Measurements from ENCODE around the gene COPG2.

Gene COPG2

DNA sequence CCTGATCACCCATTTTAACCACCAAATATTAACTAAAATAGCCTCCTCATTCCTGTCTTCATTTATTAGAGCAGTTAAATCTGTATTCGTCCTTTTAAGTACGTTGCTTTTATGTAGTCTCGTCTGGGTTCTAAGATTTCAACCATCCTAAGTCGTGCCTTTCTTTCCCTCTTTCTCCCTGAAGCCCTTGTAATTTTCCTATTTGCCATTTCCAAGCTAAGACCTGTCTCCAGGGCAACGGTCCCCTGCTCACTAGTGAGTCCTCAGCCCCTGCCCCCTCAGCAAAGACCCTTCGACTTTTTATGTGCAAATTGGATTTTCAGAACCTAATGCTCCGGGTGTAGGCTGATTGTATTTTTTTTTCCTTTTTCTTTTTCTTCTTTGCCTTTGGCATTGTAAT lies 192.8 kb downstream of the COPG2 start:
- no peak for DNase-seq (ENCODE audit: low read depth in 2 of 2)

GRCh38 chr7:130473876-130474275 lies 194.7 kb downstream of the COPG2 start:
- no peak for DNase-seq (ENCODE audit: low read depth in 2 of 2)

- DNase-seq (ENCODE audit: low read depth in 2 of 2), result no peak
These were observed 195.3 kb downstream of the COPG2 start for GRCh38 chr7:130473289-130473688.

DNA sequence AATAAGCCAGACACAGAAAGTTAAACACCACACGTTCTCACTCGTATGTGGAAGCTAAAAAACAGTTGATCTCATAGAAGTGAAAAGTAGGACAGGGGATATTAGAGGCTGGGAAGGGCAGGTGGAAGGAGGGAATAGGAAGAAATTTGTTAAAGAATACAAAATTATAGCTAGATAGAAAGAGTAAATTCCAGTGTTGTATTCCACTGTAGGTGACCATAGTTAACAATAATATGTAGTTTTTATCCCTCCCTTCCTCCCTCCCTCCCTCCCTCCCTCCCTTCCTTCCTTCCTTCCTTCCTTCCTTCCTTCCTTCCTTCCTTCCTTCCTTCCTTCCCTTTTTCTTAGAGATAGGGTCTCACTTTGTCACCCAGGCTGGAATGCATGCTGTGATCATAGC lies 196.6 kb downstream of the COPG2 start:
- no peak for DNase-seq (ENCODE audit: low read depth in 2 of 2)

- no peak for DNase-seq (ENCODE audit: low read depth in 2 of 2)
These were observed 199.9 kb downstream of the COPG2 start for GRCh38 chr7:130468612-130469011.

DNA sequence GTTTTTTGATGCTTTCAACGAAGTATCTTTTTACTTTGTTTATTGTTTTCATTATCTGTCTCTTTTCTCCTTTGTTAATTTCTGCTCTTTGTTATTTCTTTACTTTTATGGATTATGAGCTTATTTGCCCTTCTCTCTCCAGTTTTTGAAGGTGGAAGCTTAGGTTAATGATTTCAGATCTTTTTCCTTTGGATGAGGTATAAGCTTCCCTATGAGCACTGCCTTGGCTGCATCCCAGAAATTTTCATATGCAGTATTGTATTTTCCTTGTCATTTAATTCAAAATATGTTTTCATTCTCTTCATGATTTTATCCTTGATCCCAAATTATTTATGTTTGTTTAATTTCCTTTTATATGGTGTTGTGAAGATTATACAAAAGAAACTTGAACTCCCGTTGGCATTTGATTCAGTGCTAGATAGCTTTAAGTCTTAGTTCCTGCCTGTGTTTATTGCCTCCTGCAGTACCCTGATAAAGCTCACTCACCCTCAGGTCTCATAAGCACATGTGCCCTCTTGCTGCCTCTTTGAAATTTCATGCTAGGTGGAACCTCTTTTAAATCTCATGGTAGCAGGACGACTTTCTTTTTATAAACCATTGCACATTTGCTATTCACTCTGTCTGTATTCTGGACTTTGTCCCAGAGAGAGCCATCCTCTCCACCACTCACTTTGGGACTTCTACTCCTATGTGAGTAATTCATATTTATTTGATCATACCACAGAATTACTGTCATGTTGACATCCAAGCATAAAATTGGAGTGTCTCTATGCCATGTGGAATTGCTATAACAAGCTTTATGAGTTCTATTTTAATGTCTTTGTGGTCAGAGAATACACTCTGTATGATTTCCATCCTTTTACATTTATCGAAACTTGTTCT lies 204.8 kb downstream of the COPG2 start:
- no peak for DNase-seq (ENCODE audit: low read depth in 2 of 2)

GRCh38 chr7:130461272-130461671 lies 207.3 kb downstream of the COPG2 start:
- no peak for DNase-seq (ENCODE audit: low read depth in 2 of 2)

DNA sequence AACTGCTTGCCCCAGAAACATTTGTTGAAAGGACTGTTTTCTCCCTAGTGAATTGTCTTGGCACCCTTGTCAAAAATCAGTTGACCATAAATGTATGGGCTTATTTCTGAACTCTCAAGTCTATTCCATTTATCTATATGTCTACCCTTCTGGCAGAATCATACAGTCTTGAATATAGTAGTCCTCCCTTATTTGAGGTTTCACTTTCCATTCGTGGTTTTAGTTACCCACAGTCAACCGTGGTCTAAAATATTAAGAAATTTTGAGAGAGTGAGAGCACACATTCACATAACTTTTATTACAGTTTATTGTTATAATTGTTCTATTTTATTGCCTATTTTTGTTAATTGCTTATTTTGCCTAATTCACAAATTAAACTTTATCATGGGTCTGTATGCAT lies 210.3 kb downstream of the COPG2 start:
- no peak for DNase-seq (ENCODE audit: low read depth in 2 of 2)
